EH (cell line): ENCODE data around the gene COMT.
A peak's percentile ranks its signal among the peaks of the same experiment; 100 is the strongest.

Source experiments
- DNase-seq: peaks from one replicate; pipeline ENCODE4 v3.0.0-alpha.2; 2015; ENCODE audit warnings: low read depth

The COMT gene

DNA sequence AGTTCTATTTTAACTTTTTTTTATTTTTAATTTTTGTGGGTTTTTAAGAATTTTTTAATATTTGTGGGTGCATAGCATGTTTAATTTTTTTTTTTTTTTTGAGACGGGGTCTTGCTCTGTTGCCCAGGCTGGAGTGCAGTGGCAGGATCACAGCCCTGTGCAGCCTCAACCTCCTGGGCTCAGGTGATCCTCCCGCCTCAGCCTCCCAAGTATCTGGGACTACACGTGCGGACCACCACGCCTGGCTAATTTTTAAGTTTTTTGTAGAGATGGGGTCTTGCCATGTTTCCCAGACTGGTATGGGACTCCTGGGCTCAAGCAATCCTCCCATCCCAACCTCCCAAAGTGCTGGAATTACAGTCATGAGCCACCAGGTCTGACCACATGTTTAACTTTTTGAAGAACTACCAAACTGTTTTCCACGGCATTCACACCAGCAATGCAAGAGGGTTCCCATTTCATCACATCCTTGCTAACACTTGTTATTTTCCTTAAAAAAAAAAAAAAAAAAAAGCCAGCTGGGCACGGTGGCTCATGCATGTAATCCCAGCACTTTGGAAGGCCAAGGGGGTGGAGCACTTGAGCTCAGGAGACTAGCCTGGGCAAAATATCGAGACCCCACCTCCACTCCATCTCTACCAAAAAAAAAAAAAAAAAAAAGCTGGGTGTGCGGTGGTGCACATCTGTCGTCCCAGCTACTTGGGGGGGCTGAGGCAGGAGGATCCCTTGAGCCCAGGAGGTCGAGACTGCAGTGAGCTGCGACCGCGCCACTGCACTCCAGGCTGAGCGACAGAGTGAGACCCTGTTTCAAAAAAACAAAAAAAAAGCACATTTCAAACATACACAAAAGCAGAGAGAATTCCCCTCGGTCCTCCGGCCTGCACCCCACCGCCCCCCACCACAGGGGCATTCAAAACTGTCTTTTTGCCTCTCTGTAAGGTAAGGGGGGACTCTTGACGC, 16.8 kb downstream of the COMT start:
- DNase-seq: peak; percentile 41

DNA sequence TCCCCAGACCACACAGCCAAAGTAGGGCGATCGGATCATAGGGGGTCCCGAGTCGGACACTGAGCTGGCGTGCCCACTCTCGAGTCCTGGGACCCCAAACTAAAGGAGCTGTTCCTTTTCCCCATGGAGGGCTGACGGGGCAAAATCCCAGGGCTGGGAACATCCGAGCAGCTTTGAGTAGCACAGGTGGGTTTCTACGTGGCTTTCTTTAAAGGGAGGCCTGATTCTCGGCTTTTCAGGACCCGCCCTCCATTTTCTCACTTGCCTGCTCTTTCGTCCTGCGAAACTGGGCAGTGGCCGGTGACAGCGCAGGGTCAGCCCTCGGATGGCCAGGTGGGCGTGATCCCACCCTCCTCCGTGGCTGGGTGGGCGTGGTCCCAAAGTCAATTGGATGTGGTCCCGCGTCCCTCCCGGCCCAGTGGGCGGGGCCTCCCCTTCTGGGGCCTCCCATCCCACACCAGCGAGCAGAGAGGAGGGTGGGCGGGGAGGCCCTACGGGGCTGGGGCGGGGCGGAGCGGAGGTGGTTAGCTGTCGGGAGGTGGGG, 17.5 kb downstream of the COMT start:
- DNase-seq: peak; percentile 32

- DNase-seq: no peak
These were observed 18.3 kb downstream of the COMT start for GRCh38 chr22:19959587-19960490.

- no peak for DNase-seq
These were observed 19.1 kb downstream of the COMT start for GRCh38 chr22:19960491-19961200.

DNA sequence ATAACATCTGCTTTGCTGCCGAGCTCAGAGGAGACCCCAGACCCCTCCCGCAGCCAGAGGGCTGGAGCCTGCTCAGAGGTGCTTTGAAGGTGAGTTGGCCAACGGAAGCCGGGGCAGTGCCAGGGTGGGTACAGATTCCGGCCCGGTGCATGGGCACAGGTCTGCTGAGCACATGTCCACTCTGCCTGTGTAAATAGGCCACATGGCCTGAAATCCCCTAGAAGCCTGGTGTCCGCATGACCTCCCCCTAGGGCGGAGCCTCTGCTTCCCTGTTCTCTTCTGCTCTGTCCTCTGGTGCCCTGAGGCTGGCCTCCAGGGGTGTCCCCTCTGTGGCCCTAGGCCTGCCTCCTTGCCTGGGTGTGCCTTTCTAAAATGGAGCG, 19.6 kb downstream of the COMT start:
- no peak for DNase-seq

- DNase-seq: no peak
These were observed 20.3 kb downstream of the COMT start for GRCh38 chr22:19961868-19962245.

DNA sequence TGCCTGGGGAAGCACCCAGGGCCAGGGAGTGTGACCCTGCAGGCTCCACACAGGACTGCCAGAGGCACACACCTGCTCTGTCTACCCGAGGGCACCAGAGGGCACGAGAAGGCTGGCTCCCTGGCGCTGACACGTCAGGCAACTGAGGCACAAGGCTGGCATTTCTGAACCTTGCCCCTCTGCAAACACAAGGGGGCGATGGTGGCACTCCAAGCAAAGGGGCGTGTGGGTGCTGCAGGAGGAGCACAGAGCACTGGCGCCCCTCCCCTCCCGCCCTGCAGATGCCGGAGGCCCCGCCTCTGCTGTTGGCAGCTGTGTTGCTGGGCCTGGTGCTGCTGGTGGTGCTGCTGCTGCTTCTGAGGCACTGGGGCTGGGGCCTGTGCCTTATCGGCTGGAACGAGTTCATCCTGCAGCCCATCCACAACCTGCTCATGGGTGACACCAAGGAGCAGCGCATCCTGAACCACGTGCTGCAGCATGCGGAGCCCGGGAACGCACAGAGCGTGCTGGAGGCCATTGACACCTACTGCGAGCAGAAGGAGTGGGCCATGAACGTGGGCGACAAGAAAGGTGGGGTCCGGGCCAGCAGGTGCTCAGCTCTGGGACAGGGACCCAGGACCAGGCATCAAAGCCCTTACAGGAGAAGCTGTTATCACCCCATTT, 20.8 kb downstream of the COMT start:
- DNase-seq: peak; percentile 76

DNA sequence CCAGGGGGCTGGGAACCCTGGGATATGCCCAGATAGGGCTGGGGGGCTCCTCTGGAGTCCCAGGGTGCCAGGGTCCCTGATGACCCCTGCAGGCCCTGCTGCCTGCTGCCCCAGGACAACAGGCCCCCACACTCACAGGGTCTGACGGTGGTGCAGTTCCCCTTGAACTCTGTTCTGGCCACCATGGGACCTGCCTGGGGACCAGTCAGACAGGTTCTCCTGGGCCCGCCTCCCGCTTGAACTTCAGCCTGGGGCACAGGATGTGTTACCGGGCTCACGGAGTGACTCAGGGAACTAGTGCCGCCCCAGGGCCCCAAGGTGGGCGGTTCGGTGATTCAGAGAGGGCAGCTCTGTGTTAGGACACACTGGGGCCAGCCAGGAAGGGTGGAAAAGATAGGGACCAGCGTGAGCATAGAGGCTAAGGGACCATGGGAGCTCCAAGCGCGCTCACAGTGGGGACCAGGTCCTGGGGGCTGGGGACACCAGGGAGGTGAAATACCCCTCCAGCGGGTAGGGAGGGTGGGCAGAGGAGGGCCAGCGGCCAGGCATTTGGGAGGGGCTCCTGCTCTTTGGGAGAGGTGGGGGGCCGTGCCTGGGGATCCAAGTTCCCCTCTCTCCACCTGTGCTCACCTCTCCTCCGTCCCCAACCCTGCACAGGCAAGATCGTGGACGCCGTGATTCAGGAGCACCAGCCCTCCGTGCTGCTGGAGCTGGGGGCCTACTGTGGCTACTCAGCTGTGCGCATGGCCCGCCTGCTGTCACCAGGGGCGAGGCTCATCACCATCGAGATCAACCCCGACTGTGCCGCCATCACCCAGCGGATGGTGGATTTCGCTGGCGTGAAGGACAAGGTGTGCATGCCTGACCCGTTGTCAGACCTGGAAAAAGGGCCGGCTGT, 21.6 kb downstream of the COMT start:
- peak; percentile 63 for DNase-seq

DNA sequence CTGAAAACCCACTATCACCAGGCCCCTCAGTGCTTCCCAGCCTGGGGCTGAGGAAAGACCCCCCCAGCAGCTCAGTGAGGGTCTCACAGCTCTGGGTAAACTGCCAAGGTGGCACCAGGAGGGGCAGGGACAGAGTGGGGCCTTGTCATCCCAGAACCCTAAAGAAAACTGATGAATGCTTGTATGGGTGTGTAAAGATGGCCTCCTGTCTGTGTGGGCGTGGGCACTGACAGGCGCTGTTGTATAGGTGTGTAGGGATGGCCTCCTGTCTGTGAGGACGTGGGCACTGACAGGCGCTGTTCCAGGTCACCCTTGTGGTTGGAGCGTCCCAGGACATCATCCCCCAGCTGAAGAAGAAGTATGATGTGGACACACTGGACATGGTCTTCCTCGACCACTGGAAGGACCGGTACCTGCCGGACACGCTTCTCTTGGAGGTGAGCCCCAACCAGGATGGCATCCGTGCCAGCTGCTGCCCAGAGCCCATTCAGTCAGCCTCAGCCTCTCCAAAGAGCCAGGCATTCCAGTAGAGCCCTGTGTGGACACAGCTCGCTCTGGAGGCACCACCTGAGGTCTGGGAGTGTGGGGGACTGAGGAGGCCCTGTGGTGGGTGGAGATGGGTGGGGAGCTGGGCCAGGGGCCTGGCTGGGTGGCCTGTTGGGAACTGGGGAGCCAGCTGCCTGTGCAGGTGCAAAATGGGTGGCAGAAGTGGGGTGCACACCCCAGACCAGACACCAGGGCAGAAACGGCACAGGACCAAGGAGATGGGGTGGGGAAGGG, 22.5 kb downstream of the COMT start:
- DNase-seq: no peak

- no peak for DNase-seq
These were observed 23.3 kb downstream of the COMT start for GRCh38 chr22:19964701-19965386.

DNA sequence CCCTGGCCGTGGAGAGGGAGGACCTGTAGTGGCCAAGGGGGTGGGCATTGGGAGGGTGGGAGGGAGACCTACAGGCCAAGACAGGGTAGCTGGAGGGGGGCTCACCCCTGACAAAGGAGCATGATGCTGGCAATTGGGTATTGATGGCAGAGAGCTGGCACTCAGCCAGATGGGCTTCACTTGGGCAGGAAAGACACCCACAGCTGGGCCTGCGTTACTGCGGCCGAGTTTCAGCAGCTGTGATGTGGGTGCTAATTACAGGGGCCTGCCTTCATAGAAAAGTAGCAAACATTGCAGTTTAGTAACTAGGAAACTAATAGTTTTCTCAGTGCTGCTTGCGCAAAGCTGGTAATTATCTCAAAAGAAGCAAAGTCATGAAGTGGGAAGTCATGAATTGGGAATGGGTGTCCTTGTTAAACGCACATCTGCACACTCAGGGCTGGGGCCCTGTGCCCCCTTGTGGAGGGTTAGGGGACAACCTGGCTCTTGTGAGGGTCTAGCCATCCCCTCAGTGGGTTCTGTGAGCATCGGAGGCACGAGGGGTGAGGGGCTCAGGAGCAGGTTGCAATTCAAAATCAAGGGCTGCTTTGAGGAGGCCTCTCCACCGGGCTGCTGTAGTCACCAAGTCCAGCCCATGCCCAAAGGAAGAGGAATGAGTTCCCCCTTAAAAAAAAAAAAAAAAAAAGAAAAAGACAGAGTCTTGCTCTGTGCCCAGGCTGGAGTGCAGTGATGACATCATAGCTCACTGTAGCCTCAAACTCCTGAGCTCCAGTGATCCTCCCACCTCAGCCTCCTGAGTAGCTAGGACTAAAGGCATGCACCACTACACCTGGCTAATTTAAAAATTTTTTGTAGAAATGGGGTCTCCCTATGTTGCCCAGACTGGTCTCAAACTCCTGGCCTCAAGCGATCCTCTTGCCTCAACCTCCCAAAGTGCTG, 24.5 kb downstream of the COMT start:
- no peak for DNase-seq

DNA sequence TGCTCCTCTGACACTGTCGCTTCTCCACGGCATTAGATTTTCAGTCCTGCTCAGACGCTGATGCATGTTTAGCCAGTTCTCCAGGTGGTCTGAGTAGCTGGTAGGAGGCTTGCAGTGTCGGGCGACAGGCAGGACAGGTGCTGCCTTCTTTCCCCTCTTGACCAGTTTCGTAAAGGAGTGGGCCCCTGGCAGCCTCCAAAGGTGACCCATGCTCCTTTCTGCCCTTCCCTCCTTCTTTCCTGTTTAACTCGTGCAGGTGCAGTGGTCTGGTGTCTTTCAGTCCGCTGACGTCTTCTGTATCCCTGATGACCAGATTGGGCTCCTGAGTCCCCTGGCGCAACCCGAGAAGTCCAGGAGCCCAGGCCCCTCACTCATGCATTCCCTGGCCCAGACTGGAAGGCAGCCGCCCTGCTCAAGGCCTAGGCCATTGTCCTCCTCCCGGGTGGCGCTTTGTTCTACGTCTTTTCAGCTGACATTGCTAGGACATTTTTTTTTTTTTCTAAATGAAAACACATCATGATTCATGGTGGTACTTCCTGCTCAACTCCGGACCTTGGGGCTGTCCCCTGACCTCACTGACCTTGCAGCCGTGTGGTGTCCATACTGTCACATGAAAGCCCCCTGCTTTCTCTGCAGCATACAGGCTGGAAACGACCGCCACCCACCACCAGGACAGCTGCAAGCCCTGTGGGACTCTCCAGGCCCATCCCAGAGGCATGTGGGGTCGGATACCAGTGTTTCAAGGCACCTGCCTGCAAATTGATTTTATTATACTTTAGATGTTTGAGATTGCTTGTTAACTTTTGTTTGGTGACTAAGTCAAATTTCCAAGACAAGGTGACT, 25.6 kb downstream of the COMT start:
- DNase-seq: no peak

DNA sequence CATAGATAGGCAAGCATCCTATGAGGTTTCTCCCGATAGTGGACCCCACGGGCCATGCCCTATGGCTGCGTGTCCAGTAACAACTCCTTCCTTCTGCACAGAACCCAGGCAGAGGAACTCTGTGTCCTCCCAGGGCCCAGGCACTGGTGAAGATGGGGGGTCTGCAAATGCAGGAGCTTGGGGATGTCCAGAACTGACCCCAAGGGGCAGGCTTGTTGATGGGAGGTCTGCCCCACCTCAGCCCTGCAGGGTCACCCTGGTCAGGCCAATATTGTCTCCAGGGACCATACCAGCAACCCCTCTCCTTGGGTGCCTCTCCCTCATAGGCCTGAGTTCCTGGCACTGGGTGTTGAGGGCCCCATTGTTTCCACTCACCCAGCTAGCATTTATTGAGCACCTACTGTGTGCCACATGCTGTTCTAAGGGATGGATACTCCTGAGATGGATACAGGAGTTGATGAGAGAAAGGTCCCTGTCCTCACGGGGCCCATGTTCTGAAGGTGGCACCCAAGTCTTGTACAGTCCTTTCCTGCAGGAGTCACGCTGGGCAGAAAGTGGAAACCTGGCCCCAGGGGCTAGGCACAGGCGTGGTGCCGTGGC, 26.4 kb downstream of the COMT start:
- DNase-seq: no peak

DNA sequence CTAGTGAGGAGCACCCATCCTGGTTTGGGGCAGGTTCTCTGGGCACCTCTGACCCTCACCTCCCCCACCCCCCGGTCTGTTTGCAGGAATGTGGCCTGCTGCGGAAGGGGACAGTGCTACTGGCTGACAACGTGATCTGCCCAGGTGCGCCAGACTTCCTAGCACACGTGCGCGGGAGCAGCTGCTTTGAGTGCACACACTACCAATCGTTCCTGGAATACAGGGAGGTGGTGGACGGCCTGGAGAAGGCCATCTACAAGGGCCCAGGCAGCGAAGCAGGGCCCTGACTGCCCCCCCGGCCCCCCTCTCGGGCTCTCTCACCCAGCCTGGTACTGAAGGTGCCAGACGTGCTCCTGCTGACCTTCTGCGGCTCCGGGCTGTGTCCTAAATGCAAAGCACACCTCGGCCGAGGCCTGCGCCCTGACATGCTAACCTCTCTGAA, 26.9 kb downstream of the COMT start:
- DNase-seq: no peak

GRCh38 chr22:19969141-19969928, 27.8 kb downstream of the COMT start:
- DNase-seq: no peak
